Mesendoderm (in vitro differentiated cells): ENCODE results near the gene SLC26A6.

Experiments used
- DNase-seq: peaks from one replicate; pipeline ENCODE4 v3.0.0; 2013
- H2AK5ac ChIP-seq: 2 replicates; pipeline ENCODE4 v1.6.1; 2013; ENCODE audit warnings: low read length, inconsistent platforms
- H2BK120ac ChIP-seq: 2 replicates; pipeline ENCODE4 v1.6.1; 2013; ENCODE audit warnings: low read depth, mild to moderate bottlenecking, low read length, moderate library complexity, mixed read lengths
- H2BK15ac ChIP-seq: replicated peaks from 2 replicates; pipeline ENCODE4 v1.6.1; 2013; ENCODE audit warnings: low read depth, mild to moderate bottlenecking, moderate library complexity
- H2BK5ac ChIP-seq: 2 replicates; pipeline ENCODE4 v1.6.1; 2013; ENCODE audit warnings: low read length, inconsistent platforms
- H3K18ac ChIP-seq: 2 replicates; pipeline ENCODE4 v1.6.1; 2013; ENCODE audit warnings: mild to moderate bottlenecking, low read length, mixed read lengths
- H3K23ac ChIP-seq: one replicate; pipeline ENCODE4 v1.6.1; 2013; ENCODE audit warnings: low read length
- H3K27ac ChIP-seq: 2 replicates; pipeline ENCODE4 v1.5.1; 2013; ENCODE audit warnings: low read depth, mild to moderate bottlenecking, inconsistent platforms, low read length, moderate library complexity
- H3K27me3 ChIP-seq: 2 replicates; pipeline ENCODE4 v1.6.1; 2013; ENCODE audit warnings: low read length, control low read depth, mild to moderate bottlenecking, inconsistent platforms; ENCODE audit not compliant: insufficient read depth, poor library complexity
- H3K36me3 ChIP-seq: 2 replicates; pipeline ENCODE4 v1.6.1; 2013; ENCODE audit warnings: low read length, inconsistent platforms; ENCODE audit not compliant: control insufficient read depth, insufficient read depth
- H3K4ac ChIP-seq: one replicate; pipeline ENCODE4 v1.6.1; 2013; ENCODE audit warnings: low read depth, mild to moderate bottlenecking, low read length, moderate library complexity
- H3K4me1 ChIP-seq: 2 replicates; pipeline ENCODE4 v1.6.1; 2013; ENCODE audit warnings: low read depth, low read length, inconsistent platforms; ENCODE audit not compliant: control insufficient read depth
- H3K4me2 ChIP-seq: 2 replicates; pipeline ENCODE4 v1.6.1; 2013; ENCODE audit warnings: low read length
- H3K4me3 ChIP-seq: 2 replicates; pipeline ENCODE4 v1.5.1; 2013; ENCODE audit warnings: mild to moderate bottlenecking, low read length
- H3K56ac ChIP-seq: one replicate; pipeline ENCODE4 v1.6.1; 2013; ENCODE audit warnings: low read length
- H3K79me1 ChIP-seq: 2 replicates; pipeline ENCODE4 v1.6.1; 2013; ENCODE audit warnings: low read length, inconsistent platforms
- H3K79me2 ChIP-seq: 2 replicates; pipeline ENCODE4 v1.6.1; 2013; ENCODE audit warnings: mild to moderate bottlenecking, low read length; ENCODE audit not compliant: control insufficient read depth, insufficient read depth
- H3K9ac ChIP-seq: 2 replicates; pipeline ENCODE4 v1.6.1; 2013; ENCODE audit warnings: low read length, inconsistent platforms
- H4K5ac ChIP-seq: one replicate; pipeline ENCODE4 v1.6.1; 2013; ENCODE audit warnings: low read length
- H4K8ac ChIP-seq: one replicate; pipeline ENCODE4 v1.6.1; 2013; ENCODE audit warnings: low read depth, mild to moderate bottlenecking, control low read depth, low read length, moderate library complexity
- WGBS: extraction: QIAGEN DNeasy Blood & Tissue Kit; methylation state at CpG from one replicate; pipeline ENCODE4 v1.1.7; 2013; ENCODE audit warnings: low lambda C conversion rate, missing lambda C conversion rate; ENCODE audit not compliant: insufficient coverage; ENCODE audit errors: extremely low coverage; 5-methylcytosine and 5-hydroxymethylcytosine counted together

SLC26A6 gene

GRCh38 chr3:48591886-48592518 lies 43.3 kb downstream of the SLC26A6 start:
- H3K23ac ChIP-seq = no peak overlapping the region
- H3K4ac ChIP-seq = no peak overlapping the region
- WGBS = no CpG with 5 or more reads among the region's 22 CpGs
- no peak overlapping the region for H3K18ac ChIP-seq
- H3K27me3 ChIP-seq = no peaks in the 10 kb centered on the region
- no peak overlapping the region for H2AK5ac ChIP-seq
- peaks cover 9% of the 10 kb centered on the region for H3K4me1 ChIP-seq
- H4K8ac ChIP-seq = no peak overlapping the region
- H4K5ac ChIP-seq = no peak overlapping the region
- no peak overlapping the region for H2BK120ac ChIP-seq
- DNase-seq = no peak
- H3K4me3 ChIP-seq = no peak overlapping the region
- H3K9ac ChIP-seq = no peak overlapping the region
- no peak overlapping the region for H3K4me2 ChIP-seq
- no peaks in the 10 kb centered on the region for H3K79me2 ChIP-seq
- no peak overlapping the region for H3K56ac ChIP-seq
- H2BK15ac ChIP-seq = no peak overlapping the region
- H3K27ac ChIP-seq = no peak overlapping the region
- H3K36me3 ChIP-seq = no peaks in the 10 kb centered on the region
- no peak overlapping the region for H2BK5ac ChIP-seq
- no peaks in the 10 kb centered on the region for H3K79me1 ChIP-seq

- DNase-seq = no peak
- Histone ChIP-seq H3K23ac (no peak overlapping the region), H3K79me2 (no peaks in the 10 kb centered on the region), H3K9ac (no peak overlapping the region), H3K4me1 (peaks cover 9% of the 10 kb centered on the region), H2AK5ac (no peak overlapping the region), H3K4me2 (no peak overlapping the region), H3K56ac (no peak overlapping the region), H3K4me3 (no peak overlapping the region), H2BK5ac (no peak overlapping the region), H2BK15ac (no peak overlapping the region), H3K27me3 (no peaks in the 10 kb centered on the region), H3K18ac (no peak overlapping the region), H3K27ac (no peak overlapping the region), H3K79me1 (no peaks in the 10 kb centered on the region), H3K36me3 (no peaks in the 10 kb centered on the region), H4K8ac (no peak overlapping the region), H3K4ac (no peak overlapping the region), H4K5ac (no peak overlapping the region), H2BK120ac (no peak overlapping the region)
- WGBS = no CpG with 5 or more reads among the region's 14 CpGs
These were observed 43.8 kb downstream of the SLC26A6 start for GRCh38 chr3:48591436-48591835.

DNA sequence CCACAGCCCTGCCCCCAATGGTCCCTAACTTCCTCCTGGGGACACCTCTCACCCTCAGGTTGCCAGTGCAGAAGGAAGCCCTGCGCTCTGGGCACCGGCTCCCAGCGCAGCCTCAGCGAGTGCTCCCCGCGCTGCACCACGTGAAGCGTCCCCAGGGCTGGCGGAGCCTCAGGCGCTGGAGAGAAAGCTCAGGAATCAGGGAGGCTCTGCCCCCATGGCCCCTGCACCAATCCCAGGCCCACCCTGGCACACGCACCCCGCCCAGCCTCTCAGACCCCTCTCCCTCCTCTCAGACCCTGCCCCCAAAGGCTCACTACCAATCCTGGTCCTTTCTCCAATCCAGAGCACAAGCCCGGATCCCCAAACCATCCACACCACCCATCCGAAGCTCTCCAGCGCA lies 47.0 kb downstream of the SLC26A6 start:
- Histone ChIP-seq H3K36me3 (no peaks in the 10 kb centered on the region), H3K23ac (no peak overlapping the region), H2BK5ac (no peak overlapping the region), H3K4me1 (no peaks in the 10 kb centered on the region), H2BK15ac (no peak overlapping the region), H4K8ac (no peak overlapping the region), H3K4me2 (no peak overlapping the region), H3K79me1 (no peaks in the 10 kb centered on the region), H3K18ac (no peak overlapping the region), H3K27me3 (no peaks in the 10 kb centered on the region), H3K4ac (no peak overlapping the region), H3K27ac (no peak overlapping the region), H3K4me3 (no peak overlapping the region), H2BK120ac (no peak overlapping the region), H3K56ac (no peak overlapping the region), H3K79me2 (no peaks in the 10 kb centered on the region), H4K5ac (no peak overlapping the region), H2AK5ac (no peak overlapping the region), H3K9ac (no peak overlapping the region)
- WGBS = no CpG with 5 or more reads among the region's 15 CpGs
- DNase-seq = no peak

- no peak for DNase-seq
- no peaks in the 10 kb centered on the region for H3K27me3 ChIP-seq
- no peak overlapping the region for H3K56ac ChIP-seq
- no peak overlapping the region for H3K9ac ChIP-seq
- H2BK120ac ChIP-seq = no peak overlapping the region
- H3K23ac ChIP-seq = no peak overlapping the region
- no peak overlapping the region for H2AK5ac ChIP-seq
- no peak overlapping the region for H2BK5ac ChIP-seq
- no peak overlapping the region for H3K4ac ChIP-seq
- no peaks in the 10 kb centered on the region for H3K36me3 ChIP-seq
- no peak overlapping the region for H3K18ac ChIP-seq
- no CpG with 5 or more reads among the region's 11 CpGs for WGBS
- no peaks in the 10 kb centered on the region for H3K4me1 ChIP-seq
- H3K4me2 ChIP-seq = no peak overlapping the region
- H4K8ac ChIP-seq = no peak overlapping the region
- no peaks in the 10 kb centered on the region for H3K79me2 ChIP-seq
- no peaks in the 10 kb centered on the region for H3K79me1 ChIP-seq
- H2BK15ac ChIP-seq = no peak overlapping the region
- no peak overlapping the region for H3K4me3 ChIP-seq
- no peak overlapping the region for H3K27ac ChIP-seq
- H4K5ac ChIP-seq = no peak overlapping the region
These were observed 47.6 kb downstream of the SLC26A6 start for GRCh38 chr3:48587686-48588085.

DNA sequence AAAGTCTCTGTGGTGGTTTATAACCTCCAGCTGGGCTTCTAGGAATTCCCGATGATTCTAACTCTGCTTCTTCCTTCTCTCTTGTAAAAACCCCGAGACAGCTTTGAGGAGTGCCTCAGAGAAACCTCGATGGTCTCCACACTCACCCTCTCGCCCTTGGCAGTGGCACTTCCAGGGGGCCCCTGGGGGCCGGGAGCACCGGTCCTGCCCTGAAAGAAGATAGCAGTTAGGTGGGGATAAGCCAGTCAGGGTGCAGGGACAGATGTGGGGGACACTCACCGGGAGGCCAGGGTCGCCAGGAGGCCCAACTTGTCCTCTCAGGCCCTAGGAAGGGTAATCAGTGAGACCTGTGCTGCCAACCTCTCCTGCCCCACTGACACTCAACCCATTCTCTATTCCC lies 49.9 kb downstream of the SLC26A6 start:
- Histone ChIP-seq H3K79me1 (no peaks in the 10 kb centered on the region), H2BK5ac (no peak overlapping the region), H3K4ac (no peak overlapping the region), H3K36me3 (no peaks in the 10 kb centered on the region), H3K9ac (no peak overlapping the region), H4K8ac (no peak overlapping the region), H3K18ac (no peak overlapping the region), H4K5ac (no peak overlapping the region), H3K27ac (no peak overlapping the region), H3K4me1 (no peaks in the 10 kb centered on the region), H2BK120ac (no peak overlapping the region), H2AK5ac (no peak overlapping the region), H3K23ac (no peak overlapping the region), H2BK15ac (no peak overlapping the region), H3K79me2 (no peaks in the 10 kb centered on the region), H3K4me2 (no peak overlapping the region), H3K56ac (no peak overlapping the region), H3K4me3 (no peak overlapping the region), H3K27me3 (no peaks in the 10 kb centered on the region)
- WGBS = no CpG with 5 or more reads among the region's 8 CpGs
- DNase-seq = no peak

- Histone ChIP-seq H2BK120ac (no peak overlapping the region), H3K79me1 (no peaks in the 10 kb centered on the region), H4K5ac (no peak overlapping the region), H3K23ac (no peak overlapping the region), H4K8ac (no peak overlapping the region), H3K36me3 (no peaks in the 10 kb centered on the region), H3K4ac (no peak overlapping the region), H3K4me2 (no peak overlapping the region), H3K27ac (no peak overlapping the region), H3K4me3 (no peak overlapping the region), H3K9ac (no peak overlapping the region), H3K56ac (no peak overlapping the region), H3K4me1 (no peaks in the 10 kb centered on the region), H2BK15ac (no peak overlapping the region), H3K79me2 (no peaks in the 10 kb centered on the region), H3K18ac (no peak overlapping the region), H2AK5ac (no peak overlapping the region), H2BK5ac (no peak overlapping the region), H3K27me3 (no peaks in the 10 kb centered on the region)
- WGBS = no CpG with 5 or more reads among the region's 9 CpGs
- DNase-seq = no peak
These were observed 50.4 kb downstream of the SLC26A6 start for GRCh38 chr3:48584836-48585235.
